Medulla oblongata (tissue), 1 donor: ENCODE measurements around the gene SIK3.
"Not testable (repeated sequence)": the region's sequence is repeated elsewhere in the genome, so short reads cannot be mapped to it uniquely, and the experiment has no call there.

Source experiments
- DNase-seq: peaks from one replicate; pipeline ENCODE4 v3.0.0-alpha.2; 2015; ENCODE audit errors: extremely low spot score

The SIK3 gene

GRCh38 chr11:117076941-117077691 is 21.1 kb downstream of the SIK3 start:
- DNase-seq: no peak

DNA sequence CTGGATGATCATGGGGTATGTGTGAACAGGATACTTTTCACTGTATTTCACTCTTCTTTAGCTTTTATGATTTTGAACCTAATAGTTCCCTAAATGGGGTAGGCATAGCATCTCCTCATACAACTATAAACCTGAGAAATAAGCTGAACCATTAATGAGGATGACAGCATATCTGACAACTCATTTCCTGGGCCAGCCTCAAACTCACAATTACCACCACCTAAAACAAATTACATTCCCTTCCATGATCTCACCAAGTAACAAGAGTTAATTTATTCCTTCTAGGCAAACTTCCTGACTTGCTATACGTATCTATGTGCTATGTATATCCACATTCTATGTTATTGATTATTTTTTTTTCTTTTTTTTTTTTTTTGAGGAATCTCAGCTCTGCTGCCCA is 23.0 kb downstream of the SIK3 start:
- DNase-seq: no peak

DNA sequence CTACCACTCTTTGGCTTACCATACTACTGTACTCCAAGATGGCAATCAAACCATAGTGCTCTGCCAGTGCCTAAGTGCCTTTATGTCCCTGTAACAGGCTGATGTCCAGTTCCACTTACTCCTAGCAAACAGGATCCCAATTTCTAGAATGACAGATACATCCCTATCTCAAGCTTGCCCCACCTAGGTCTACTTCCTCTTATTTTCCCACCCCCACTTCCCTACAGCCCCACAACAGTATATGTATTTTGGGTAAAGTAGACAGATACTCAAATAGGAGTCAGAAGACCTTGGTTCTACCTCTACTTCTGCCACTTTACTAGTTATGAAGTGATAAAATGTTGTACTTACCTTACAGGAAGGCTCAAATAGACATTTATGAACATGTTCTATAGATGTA is 24.1 kb downstream of the SIK3 start:
- no peak for DNase-seq

- DNase-seq: no peak
These were observed 24.7 kb downstream of the SIK3 start for GRCh38 chr11:117073539-117073938.

DNA sequence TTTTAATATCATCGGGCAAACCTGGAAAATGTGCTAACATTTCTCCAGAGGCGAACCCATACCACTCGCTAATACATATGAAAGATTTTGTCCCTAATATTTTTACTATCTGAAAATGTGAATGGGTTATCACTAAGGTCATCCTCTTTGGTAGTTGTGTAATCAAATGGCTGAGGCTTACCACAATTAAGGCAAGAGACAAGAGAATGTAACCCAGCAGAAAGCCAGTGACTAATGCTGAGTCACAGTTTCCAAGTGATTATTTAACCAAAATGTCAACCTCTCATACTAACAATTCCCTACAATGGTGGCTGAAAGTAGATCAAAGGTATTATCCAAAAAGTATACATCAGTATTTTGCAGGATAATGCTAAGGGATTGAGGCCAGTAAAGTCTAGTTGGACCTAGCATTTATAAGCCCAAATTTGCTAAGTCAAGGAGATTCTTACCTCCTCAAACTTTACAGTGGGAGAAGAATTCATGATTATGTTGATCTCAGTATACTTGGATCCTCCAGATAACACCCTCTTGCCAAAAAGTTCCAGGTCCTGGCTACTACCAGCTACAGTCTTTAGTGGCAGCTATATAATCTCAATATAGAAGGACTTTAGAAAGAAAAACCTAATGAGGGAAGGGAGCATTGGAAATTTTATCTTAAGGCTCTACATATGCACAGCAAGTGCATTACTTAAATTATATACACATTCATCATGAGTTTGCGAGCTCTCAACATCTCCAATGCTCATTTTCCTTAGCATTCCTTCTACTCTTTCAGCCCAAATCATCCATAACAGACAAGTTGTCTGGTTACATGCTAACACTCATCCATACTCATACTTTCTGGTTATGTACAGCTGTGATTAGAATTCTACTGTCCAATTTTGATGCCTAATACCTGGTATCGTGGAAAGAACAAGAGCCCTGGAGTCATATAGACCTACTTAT is 25.4 kb downstream of the SIK3 start:
- no peak for DNase-seq

- DNase-seq: peak; percentile 82
These were observed 26.9 kb downstream of the SIK3 start for GRCh38 chr11:117071344-117071787.

DNA sequence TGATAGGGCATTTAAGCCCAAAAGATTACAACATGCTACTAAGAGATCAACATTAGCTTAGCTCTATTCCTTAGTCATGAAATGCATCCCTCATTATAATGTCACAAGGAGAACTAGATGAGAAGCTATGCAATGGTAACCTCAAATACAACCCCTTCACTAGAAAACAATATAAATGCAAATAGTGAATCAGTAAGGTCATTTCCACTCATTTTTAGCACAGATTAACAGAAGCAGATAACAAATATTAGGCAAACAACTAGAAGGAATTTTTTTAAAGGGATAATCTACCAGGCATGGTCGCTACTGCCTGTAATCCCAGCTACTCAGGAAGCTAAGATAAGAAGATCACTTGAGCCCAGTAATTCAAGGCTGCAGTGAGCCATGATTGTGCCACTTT is 28.2 kb downstream of the SIK3 start:
- DNase-seq: no peak

- no peak for DNase-seq
These were observed 29.8 kb downstream of the SIK3 start for GRCh38 chr11:117068303-117068860.

- no peak for DNase-seq
These were observed 31.3 kb downstream of the SIK3 start for GRCh38 chr11:117066959-117067358.

DNA sequence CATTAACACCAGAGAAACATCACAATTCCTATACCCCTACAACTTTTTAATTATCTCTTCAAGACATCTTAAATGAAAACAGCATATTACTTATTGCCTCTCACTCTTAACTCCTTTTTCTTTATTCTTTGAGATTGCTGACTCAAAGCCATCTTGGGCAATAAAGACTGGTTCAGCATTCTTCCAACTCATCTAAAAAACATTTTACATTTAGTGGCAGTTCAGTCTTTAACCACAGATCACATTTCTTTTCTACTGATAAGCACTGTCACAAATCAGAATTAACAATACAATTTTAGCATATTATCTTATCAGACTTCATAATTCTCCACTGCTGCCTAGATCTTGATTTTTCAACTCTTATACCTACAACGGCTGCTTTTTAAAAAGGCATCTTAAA is 34.0 kb downstream of the SIK3 start:
- no peak for DNase-seq

DNA sequence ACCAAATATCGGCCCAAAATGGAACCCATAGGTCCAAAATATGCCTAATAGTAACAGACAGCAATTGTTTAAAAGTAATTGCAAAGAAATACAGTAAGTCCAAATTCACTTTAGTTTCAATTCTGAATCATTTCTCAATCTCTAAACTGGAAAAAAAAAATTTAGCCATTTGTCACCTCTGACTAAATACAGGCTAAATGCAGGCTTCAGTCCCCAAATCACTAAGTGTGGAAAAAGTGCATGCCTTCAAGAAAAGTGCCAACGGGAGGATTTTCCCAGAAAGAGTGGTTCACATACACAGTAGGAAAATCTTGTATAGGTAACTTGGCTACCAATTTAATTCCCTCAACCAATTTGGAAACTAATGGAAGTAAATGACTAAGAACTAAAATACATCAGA is 35.7 kb downstream of the SIK3 start:
- DNase-seq: no peak

DNA sequence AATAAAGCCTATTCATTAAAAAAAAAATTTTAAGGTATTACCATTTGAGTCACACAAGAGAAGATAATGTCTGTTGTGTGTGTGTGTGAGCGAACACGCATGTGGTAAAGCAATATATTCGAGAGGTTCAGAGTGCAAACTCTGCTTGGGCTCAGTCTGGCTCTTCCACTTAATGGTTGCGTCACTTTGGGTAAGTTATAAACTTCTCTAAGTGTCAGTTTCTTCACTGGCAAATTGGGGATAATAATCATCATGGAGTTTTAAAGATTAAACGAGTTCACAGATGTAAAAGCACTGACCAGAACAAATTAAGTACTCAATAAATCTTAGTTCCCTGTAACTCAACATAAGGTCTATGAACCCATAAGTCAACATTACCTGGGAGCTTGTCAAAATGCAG is 37.0 kb downstream of the SIK3 start:
- no peak for DNase-seq

DNA sequence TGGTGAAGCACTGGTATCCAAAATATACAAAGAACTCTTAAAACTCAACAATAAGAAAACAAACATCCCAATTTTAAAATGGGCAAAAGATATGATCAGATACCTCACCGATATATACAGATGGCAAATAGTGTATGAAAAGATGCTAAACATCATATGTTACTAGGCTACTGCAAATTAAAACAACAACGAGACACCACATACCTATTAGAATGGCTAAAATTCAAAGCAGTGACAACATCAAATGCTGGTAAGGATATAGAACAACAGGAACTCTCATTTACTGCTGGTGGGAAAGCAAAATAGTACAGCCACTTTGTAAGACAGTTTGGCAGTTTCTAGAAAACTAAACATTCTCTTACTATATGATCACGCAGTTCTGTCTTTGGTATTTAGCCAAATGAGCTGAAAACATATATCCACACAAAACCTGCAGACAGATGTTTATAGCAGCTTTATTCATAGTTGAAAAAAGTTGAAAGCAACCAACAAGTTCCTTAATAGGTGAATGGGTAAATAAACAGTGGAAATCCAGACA is 38.5 kb downstream of the SIK3 start:
- no peak for DNase-seq

GRCh38 chr11:117058761-117059261 is 39.4 kb downstream of the SIK3 start:
- DNase-seq: peak; percentile 62

GRCh38 chr11:117057727-117058126 is 40.5 kb downstream of the SIK3 start:
- DNase-seq: no peak

GRCh38 chr11:117057317-117057716 is 40.9 kb downstream of the SIK3 start:
- DNase-seq: no peak

- no peak for DNase-seq
These were observed 42.8 kb downstream of the SIK3 start for GRCh38 chr11:117055469-117055868.

DNA sequence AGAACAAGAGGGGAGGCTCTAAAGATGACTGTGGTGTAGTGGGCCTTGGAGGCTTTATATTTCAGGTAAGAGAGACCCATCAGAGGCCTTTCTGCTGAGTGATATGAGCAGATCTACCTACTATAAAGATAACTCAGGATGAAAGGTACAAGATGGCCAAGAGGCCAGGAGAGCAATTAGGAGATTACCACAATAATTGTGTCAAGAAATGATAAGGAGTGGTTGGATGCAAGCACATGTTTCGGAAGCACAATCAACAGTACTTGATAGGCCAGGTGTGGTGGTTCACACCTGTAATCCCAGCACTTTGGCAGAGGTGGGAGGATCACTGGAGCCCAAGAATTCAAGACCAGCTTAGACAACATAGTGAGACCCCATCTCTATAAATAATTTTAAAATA is 43.8 kb downstream of the SIK3 start:
- DNase-seq: no peak

- no peak for DNase-seq
These were observed 45.8 kb downstream of the SIK3 start for GRCh38 chr11:117052196-117053149.

DNA sequence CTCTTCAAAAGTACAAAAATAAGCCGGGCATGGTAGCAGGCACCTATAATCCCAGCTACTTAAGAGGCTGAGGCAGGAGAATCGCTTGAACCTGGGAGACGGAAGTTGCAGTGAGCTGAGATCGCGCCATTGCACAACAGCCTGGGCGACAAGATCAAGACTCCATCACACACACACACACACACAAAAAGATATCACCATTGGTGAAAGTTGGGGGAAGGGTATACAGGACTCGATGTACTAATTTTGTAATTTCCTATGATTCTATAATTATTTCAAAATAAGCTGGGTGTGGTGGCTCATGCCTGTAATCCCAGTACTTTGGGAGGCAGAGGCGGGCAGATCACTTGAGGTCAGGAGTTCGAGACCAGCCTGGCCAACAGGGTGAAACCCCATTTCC is 48.1 kb downstream of the SIK3 start:
- not testable (repeated sequence) for DNase-seq

- not testable (repeated sequence) for DNase-seq
These were observed 51.6 kb downstream of the SIK3 start for GRCh38 chr11:117046627-117047026.
